Choroid plexus epithelial cell (primary cell): ENCODE data around the gene BAHD1.

Experiments
- DNase-seq: peaks from one replicate; pipeline ENCODE4 v3.0.0-alpha.2; 2010; ENCODE audit warnings: low read depth
- H3K4me3 ChIP-seq: 2 replicates; pipeline ENCODE4 v1.5.1; 2011; ENCODE audit warnings: low read depth, mild to moderate bottlenecking, control low read depth, low read length, moderate library complexity
- TF ChIP-seq, protein P1 (sequence below): conservative IDR thresholded peaks from 2 replicates; pipeline ENCODE4 v1.5.1; 2011; ENCODE audit warnings: low read depth, mild to moderate bottlenecking, control low read depth, inconsistent platforms, low read length, moderate library complexity

Gene BAHD1

DNA sequence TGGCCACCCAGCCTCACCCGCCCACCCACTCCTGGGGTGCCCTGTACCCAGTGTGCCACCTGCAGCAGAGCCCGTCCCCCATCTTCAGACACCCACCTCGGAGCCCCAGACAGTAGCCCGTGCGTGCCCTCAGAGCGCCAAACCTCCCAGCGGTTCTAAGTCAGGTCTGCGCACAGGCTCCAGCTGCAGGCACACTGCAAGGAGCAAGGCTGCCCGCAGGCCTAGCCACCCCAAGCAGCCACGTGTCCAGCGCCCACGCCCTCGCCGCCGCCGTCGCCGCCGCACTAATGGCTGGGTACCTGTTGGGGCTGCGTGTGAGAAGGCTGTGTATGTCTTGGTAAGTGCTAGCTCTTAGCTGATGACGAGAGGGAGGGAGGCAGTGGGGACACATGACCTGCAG is 21.2 kb downstream of the BAHD1 start:
- no peak for DNase-seq
- TF ChIP-seq, protein P1, sequence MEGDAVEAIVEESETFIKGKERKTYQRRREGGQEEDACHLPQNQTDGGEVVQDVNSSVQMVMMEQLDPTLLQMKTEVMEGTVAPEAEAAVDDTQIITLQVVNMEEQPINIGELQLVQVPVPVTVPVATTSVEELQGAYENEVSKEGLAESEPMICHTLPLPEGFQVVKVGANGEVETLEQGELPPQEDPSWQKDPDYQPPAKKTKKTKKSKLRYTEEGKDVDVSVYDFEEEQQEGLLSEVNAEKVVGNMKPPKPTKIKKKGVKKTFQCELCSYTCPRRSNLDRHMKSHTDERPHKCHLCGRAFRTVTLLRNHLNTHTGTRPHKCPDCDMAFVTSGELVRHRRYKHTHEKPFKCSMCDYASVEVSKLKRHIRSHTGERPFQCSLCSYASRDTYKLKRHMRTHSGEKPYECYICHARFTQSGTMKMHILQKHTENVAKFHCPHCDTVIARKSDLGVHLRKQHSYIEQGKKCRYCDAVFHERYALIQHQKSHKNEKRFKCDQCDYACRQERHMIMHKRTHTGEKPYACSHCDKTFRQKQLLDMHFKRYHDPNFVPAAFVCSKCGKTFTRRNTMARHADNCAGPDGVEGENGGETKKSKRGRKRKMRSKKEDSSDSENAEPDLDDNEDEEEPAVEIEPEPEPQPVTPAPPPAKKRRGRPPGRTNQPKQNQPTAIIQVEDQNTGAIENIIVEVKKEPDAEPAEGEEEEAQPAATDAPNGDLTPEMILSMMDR, result no peak
- H3K4me3 ChIP-seq, result no peak overlapping the region

DNA sequence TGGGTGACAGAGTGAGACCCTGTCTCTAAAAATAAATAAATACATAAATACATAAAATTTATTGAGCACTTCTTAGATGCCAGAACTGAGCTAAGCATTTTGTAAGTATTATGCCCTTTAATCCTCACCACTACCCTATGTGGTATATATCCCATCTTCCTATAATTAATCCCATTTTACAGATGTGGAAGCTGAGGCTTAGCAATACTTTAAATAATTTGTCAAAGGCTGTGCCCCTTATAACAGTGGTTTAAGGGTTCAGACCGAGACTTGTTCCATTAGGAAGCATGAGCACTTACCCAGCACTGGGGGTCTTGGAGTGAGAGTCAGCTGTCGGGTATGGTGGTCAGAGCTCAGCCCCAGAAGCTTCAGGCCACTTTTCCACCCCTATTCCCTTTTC is 22.5 kb downstream of the BAHD1 start:
- no peak overlapping the region for H3K4me3 ChIP-seq
- TF ChIP-seq, protein P1, result no peak
- no peak for DNase-seq

- TF ChIP-seq, protein P1, result no peak
- no peak overlapping the region for H3K4me3 ChIP-seq
- no peak for DNase-seq
Observed at GRCh38 chr15:40463886-40464545, 23.3 kb downstream of the BAHD1 start.

DNA sequence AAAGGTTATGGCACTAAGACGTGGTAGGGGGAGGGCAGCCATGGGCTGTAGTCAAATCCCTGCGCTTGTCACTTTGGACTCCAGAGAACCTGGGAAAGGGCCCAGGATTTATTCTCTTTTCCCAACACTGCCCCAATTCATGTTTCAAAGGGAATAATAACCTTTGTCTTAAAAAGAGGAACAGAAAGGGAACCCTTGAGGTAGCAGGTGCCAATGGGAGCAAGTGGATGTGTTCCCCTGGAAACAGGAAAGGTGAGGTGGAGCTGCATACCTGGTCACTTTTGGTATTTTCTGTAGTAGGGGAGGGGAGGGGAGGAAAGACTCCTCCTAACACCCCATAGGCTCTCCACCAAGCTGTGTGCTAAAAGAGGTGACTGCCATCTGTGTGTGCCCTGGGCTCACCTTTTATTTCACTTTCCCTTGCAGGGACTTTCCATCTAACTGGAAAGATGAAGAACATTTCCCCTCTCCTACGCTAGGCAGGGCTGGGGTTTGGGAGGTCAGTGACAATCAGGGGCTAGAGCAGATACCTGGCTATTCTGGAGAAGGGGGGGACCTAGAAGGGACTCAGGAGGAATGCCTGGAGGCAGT is 23.9 kb downstream of the BAHD1 start:
- no peak overlapping the region for H3K4me3 ChIP-seq
- TF ChIP-seq, protein P1, result no peak
- DNase-seq, result no peak

GRCh38 chr15:40465939-40466338 is 25.2 kb downstream of the BAHD1 start:
- H3K4me3 ChIP-seq, result no peak overlapping the region
- TF ChIP-seq, protein P1, result no peak
- DNase-seq, result no peak

- DNase-seq, result no peak
- H3K4me3 ChIP-seq, result no peak overlapping the region
- TF ChIP-seq, protein P1, result no peak
Observed at GRCh38 chr15:40466426-40467260, 25.9 kb downstream of the BAHD1 start.
